Mesendoderm (in vitro differentiated cells): Measurements from ENCODE around the gene PRKN.

Source experiments
- DNase-seq: peaks from one replicate; pipeline ENCODE4 v3.0.0; 2013
- H2AK5ac ChIP-seq: 2 replicates; pipeline ENCODE4 v1.6.1; 2013; ENCODE audit warnings: low read length, inconsistent platforms
- H2BK120ac ChIP-seq: 2 replicates; pipeline ENCODE4 v1.6.1; 2013; ENCODE audit warnings: low read depth, mild to moderate bottlenecking, low read length, moderate library complexity, mixed read lengths
- H2BK15ac ChIP-seq: replicated peaks from 2 replicates; pipeline ENCODE4 v1.6.1; 2013; ENCODE audit warnings: low read depth, mild to moderate bottlenecking, moderate library complexity
- H2BK5ac ChIP-seq: 2 replicates; pipeline ENCODE4 v1.6.1; 2013; ENCODE audit warnings: low read length, inconsistent platforms
- H3K18ac ChIP-seq: 2 replicates; pipeline ENCODE4 v1.6.1; 2013; ENCODE audit warnings: mild to moderate bottlenecking, low read length, mixed read lengths
- H3K23ac ChIP-seq: one replicate; pipeline ENCODE4 v1.6.1; 2013; ENCODE audit warnings: low read length
- H3K27ac ChIP-seq: 2 replicates; pipeline ENCODE4 v1.5.1; 2013; ENCODE audit warnings: low read depth, mild to moderate bottlenecking, inconsistent platforms, low read length, moderate library complexity
- H3K27me3 ChIP-seq: 2 replicates; pipeline ENCODE4 v1.6.1; 2013; ENCODE audit warnings: low read length, control low read depth, mild to moderate bottlenecking, inconsistent platforms; ENCODE audit not compliant: insufficient read depth, poor library complexity
- H3K36me3 ChIP-seq: 2 replicates; pipeline ENCODE4 v1.6.1; 2013; ENCODE audit warnings: low read length, inconsistent platforms; ENCODE audit not compliant: control insufficient read depth, insufficient read depth
- H3K4ac ChIP-seq: one replicate; pipeline ENCODE4 v1.6.1; 2013; ENCODE audit warnings: low read depth, mild to moderate bottlenecking, low read length, moderate library complexity
- H3K4me1 ChIP-seq: 2 replicates; pipeline ENCODE4 v1.6.1; 2013; ENCODE audit warnings: low read depth, low read length, inconsistent platforms; ENCODE audit not compliant: control insufficient read depth
- H3K4me2 ChIP-seq: 2 replicates; pipeline ENCODE4 v1.6.1; 2013; ENCODE audit warnings: low read length
- H3K4me3 ChIP-seq: 2 replicates; pipeline ENCODE4 v1.5.1; 2013; ENCODE audit warnings: mild to moderate bottlenecking, low read length
- H3K56ac ChIP-seq: one replicate; pipeline ENCODE4 v1.6.1; 2013; ENCODE audit warnings: low read length
- H3K79me1 ChIP-seq: 2 replicates; pipeline ENCODE4 v1.6.1; 2013; ENCODE audit warnings: low read length, inconsistent platforms
- H3K79me2 ChIP-seq: 2 replicates; pipeline ENCODE4 v1.6.1; 2013; ENCODE audit warnings: mild to moderate bottlenecking, low read length; ENCODE audit not compliant: control insufficient read depth, insufficient read depth
- H3K9ac ChIP-seq: 2 replicates; pipeline ENCODE4 v1.6.1; 2013; ENCODE audit warnings: low read length, inconsistent platforms
- H4K5ac ChIP-seq: one replicate; pipeline ENCODE4 v1.6.1; 2013; ENCODE audit warnings: low read length
- H4K8ac ChIP-seq: one replicate; pipeline ENCODE4 v1.6.1; 2013; ENCODE audit warnings: low read depth, mild to moderate bottlenecking, control low read depth, low read length, moderate library complexity
- WGBS: extraction: QIAGEN DNeasy Blood & Tissue Kit; methylation state at CpG from one replicate; pipeline ENCODE4 v1.1.7; 2013; ENCODE audit warnings: low lambda C conversion rate, missing lambda C conversion rate; ENCODE audit not compliant: insufficient coverage; ENCODE audit errors: extremely low coverage; 5-methylcytosine and 5-hydroxymethylcytosine counted together

Gene PRKN

DNA sequence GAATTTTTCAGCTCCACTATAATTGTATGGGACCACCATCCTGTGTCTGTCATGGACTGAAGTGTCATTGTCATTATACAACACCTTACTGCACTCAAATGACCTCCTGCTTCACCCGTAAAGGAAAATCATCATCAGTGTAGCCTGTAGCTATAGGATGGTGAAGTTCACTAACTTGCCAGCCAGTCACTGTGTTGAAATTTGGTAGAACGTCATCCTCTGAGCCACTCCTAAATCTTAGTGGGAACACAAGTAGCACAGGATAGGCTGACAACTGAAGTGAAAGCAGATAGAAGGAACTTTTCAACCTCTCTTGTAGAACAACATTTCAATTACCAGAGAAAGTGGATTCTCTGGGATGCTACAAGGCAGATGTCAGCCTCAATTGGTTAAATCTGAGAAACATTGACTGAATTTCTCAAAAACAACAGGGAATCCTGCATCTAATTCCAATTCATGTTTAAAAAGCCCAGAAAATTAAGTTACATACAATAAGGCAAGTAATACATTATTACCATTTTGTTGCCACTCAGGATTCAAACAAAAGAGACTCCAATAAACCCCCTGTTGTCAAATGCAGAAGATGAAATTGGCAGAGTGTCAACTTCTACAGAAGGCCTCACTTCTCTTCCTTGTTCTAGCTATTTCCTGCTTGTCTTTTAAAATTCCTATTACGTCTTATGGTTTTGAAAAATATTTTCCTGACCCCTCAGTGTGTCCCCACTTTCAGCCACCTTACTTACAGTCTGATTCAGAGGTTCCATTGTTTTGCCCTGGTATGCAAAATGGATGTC lies 805.8 kb downstream of the PRKN start:
- H3K27ac ChIP-seq: no peak overlapping the region
- H3K4me3 ChIP-seq: no peak overlapping the region
- no peak overlapping the region for H3K23ac ChIP-seq
- no peak overlapping the region for H2BK15ac ChIP-seq
- H3K27me3 ChIP-seq: no peaks in the 10 kb centered on the region
- H3K18ac ChIP-seq: no peak overlapping the region
- DNase-seq: no peak
- H4K8ac ChIP-seq: no peak overlapping the region
- no peak overlapping the region for H2BK5ac ChIP-seq
- no peak overlapping the region for H3K4me2 ChIP-seq
- H3K79me1 ChIP-seq: no peaks in the 10 kb centered on the region
- H2AK5ac ChIP-seq: no peak overlapping the region
- no peaks in the 10 kb centered on the region for H3K4me1 ChIP-seq
- H3K4ac ChIP-seq: no peak overlapping the region
- no peak overlapping the region for H4K5ac ChIP-seq
- H3K79me2 ChIP-seq: no peaks in the 10 kb centered on the region
- no peaks in the 10 kb centered on the region for H3K36me3 ChIP-seq
- H3K9ac ChIP-seq: no peak overlapping the region
- no CpG with 5 or more reads among the region's 3 CpGs for WGBS
- H2BK120ac ChIP-seq: no peak overlapping the region
- no peak overlapping the region for H3K56ac ChIP-seq

DNA sequence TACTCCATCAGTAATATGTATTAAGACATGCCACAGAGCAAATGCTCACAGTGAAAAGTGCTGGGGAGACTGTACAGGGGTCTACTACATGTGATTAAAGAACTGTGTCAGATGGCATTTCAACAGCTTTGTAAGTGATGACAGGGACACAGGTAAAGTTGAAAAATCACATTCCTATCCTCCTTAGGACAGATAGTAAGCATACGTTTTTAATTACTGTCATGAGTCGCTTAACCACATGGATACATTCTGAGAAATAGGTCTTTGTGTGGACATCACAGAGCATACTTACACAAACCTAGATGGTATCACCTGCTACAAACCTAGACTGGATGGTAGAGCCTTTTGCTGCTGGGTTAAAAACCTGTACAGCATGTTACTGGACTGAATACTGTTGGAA lies 807.9 kb downstream of the PRKN start:
- no peak overlapping the region for H2BK5ac ChIP-seq
- H2AK5ac ChIP-seq: no peak overlapping the region
- H3K9ac ChIP-seq: no peak overlapping the region
- no peaks in the 10 kb centered on the region for H3K79me2 ChIP-seq
- H3K4me2 ChIP-seq: no peak overlapping the region
- H3K36me3 ChIP-seq: no peaks in the 10 kb centered on the region
- no peak overlapping the region for H3K23ac ChIP-seq
- no peak overlapping the region for H3K4ac ChIP-seq
- H3K27me3 ChIP-seq: no peaks in the 10 kb centered on the region
- no peak overlapping the region for H2BK15ac ChIP-seq
- H3K4me3 ChIP-seq: no peak overlapping the region
- no peak overlapping the region for H3K18ac ChIP-seq
- WGBS: no CpG with 5 or more reads among the region's 2 CpGs
- no peak overlapping the region for H4K5ac ChIP-seq
- H3K27ac ChIP-seq: no peak overlapping the region
- no peak for DNase-seq
- H3K56ac ChIP-seq: no peak overlapping the region
- H4K8ac ChIP-seq: no peak overlapping the region
- no peaks in the 10 kb centered on the region for H3K4me1 ChIP-seq
- no peaks in the 10 kb centered on the region for H3K79me1 ChIP-seq
- no peak overlapping the region for H2BK120ac ChIP-seq

DNA sequence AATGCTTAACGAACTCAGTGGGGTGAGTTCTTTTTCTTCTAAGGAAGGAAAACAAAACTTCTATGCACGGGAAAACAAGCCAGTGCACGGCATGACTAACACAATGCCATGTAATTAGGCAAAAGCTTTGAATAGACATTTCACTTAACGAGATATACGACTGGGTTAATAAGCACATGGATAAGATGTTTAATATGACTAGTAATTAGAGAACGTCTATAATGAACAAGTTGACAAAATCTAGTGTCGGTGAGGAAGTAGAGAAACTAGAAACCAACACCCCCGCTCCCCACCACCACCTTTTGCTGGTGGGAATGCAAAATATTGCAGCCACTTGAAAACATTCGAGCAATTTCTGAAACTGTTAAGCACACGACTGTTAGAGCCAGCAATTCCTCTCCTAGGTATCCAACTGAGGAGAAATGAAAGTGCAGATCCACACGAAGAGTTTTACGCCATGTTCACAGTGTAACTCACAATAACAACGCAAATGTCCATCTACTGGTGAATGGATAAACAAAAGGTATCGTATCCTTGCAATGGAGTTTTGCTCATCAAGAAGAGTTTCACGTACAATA lies 808.8 kb downstream of the PRKN start:
- Histone ChIP-seq H3K4me1 (no peaks in the 10 kb centered on the region), H3K27ac (no peak overlapping the region), H3K27me3 (no peaks in the 10 kb centered on the region), H3K23ac (no peak overlapping the region), H4K8ac (no peak overlapping the region), H3K18ac (no peak overlapping the region), H3K79me2 (no peaks in the 10 kb centered on the region), H2BK120ac (no peak overlapping the region), H3K4me3 (no peak overlapping the region), H2AK5ac (no peak overlapping the region), H3K9ac (no peak overlapping the region), H3K56ac (no peak overlapping the region), H3K4me2 (no peak overlapping the region), H3K36me3 (no peaks in the 10 kb centered on the region), H4K5ac (no peak overlapping the region), H2BK15ac (no peak overlapping the region), H2BK5ac (no peak overlapping the region), H3K4ac (no peak overlapping the region), H3K79me1 (no peaks in the 10 kb centered on the region)
- WGBS: no CpG with 5 or more reads among the region's 15 CpGs
- no peak for DNase-seq

DNA sequence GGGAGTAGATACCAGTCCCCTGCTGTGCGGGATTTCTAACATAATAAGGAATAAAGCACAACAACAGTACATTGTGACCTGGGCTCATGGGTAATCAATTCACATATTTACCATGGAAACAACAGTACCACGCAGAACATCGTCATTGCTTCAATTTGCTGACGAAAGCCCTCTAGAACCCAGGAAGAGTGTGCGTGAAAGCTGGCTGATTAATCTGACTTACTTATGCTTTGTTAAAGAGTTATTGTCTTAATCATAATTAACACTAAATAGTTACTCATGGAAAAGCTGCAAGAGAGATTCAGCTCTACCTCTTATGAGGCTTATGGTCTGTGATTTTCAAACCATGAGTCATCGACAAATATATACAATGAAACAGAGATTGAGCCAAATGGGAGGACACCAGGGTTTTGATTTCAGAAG lies 809.4 kb downstream of the PRKN start:
- H2BK15ac ChIP-seq: no peak overlapping the region
- H3K79me1 ChIP-seq: no peaks in the 10 kb centered on the region
- no peak overlapping the region for H4K8ac ChIP-seq
- no peaks in the 10 kb centered on the region for H3K4me1 ChIP-seq
- no peak overlapping the region for H3K27ac ChIP-seq
- WGBS: no CpG with 5 or more reads among the region's 6 CpGs
- H3K56ac ChIP-seq: no peak overlapping the region
- no peaks in the 10 kb centered on the region for H3K36me3 ChIP-seq
- H3K4me3 ChIP-seq: no peak overlapping the region
- no peak overlapping the region for H3K18ac ChIP-seq
- DNase-seq: no peak
- H2BK5ac ChIP-seq: no peak overlapping the region
- H4K5ac ChIP-seq: no peak overlapping the region
- no peaks in the 10 kb centered on the region for H3K79me2 ChIP-seq
- no peak overlapping the region for H3K9ac ChIP-seq
- no peak overlapping the region for H2BK120ac ChIP-seq
- no peak overlapping the region for H3K4ac ChIP-seq
- H2AK5ac ChIP-seq: no peak overlapping the region
- no peak overlapping the region for H3K4me2 ChIP-seq
- no peaks in the 10 kb centered on the region for H3K27me3 ChIP-seq
- H3K23ac ChIP-seq: no peak overlapping the region

DNA sequence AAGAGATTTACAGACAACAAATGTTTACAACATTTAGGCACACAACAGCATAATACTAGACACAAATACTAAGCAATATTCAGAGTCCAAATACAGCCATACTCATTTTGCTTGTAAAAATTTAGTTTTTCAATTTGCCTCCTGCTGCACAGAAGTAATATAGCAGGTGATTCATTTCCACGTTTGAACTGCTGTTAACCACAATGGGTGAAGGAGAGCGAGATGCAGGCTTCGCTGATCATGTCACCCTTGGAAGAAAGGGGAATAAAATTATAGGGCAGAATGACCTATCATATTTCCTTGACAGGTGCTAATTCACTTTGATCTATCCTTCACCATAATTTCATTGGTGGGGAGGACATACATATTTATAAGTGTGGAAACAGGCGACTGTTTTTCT lies 809.9 kb downstream of the PRKN start:
- no peak overlapping the region for H2BK120ac ChIP-seq
- no peak overlapping the region for H2AK5ac ChIP-seq
- H2BK5ac ChIP-seq: no peak overlapping the region
- no peak overlapping the region for H3K23ac ChIP-seq
- no peak overlapping the region for H3K56ac ChIP-seq
- no peaks in the 10 kb centered on the region for H3K27me3 ChIP-seq
- H3K4ac ChIP-seq: no peak overlapping the region
- no peaks in the 10 kb centered on the region for H3K4me1 ChIP-seq
- H3K79me2 ChIP-seq: no peaks in the 10 kb centered on the region
- H3K4me2 ChIP-seq: no peak overlapping the region
- no peak overlapping the region for H3K18ac ChIP-seq
- H4K5ac ChIP-seq: no peak overlapping the region
- no peak overlapping the region for H2BK15ac ChIP-seq
- WGBS: no CpG with 5 or more reads among the region's 4 CpGs
- no peaks in the 10 kb centered on the region for H3K36me3 ChIP-seq
- H3K4me3 ChIP-seq: no peak overlapping the region
- no peak for DNase-seq
- H3K27ac ChIP-seq: no peak overlapping the region
- H3K79me1 ChIP-seq: no peaks in the 10 kb centered on the region
- no peak overlapping the region for H4K8ac ChIP-seq
- H3K9ac ChIP-seq: no peak overlapping the region
